SU-DHL-6 (cell line): Measurements from ENCODE around the gene FLNB.

Experiments used
- H2AFZ ChIP-seq: fragments of 200-600 bp; sonication (generic); 2 replicates; pipeline ENCODE4 v1.6.1; 2014; ENCODE audit warnings: low read depth, mild to moderate bottlenecking, moderate library complexity, mixed read lengths, antibody characterized with exemption, low read length; ENCODE audit not compliant: severe bottlenecking
- H3F3A ChIP-seq: fragments of 200-600 bp; shearing (Covaris generic); 2 replicates; pipeline ENCODE4 v1.6.0; 2016; ENCODE audit warnings: antibody characterized with exemption, mild to moderate bottlenecking; ENCODE audit not compliant: insufficient read depth
- H3K27ac ChIP-seq: fragments of 200-600 bp; sonication (generic); 2 replicates; pipeline ENCODE4 v1.5.1; 2016; ENCODE audit warnings: low read depth, mild to moderate bottlenecking, low read length, moderate library complexity, mixed read lengths
- H3K27me3 ChIP-seq: fragments of 200-600 bp; sonication (generic), shearing (Covaris generic); 2 replicates; pipeline ENCODE4 v1.6.0; 2014; ENCODE audit warnings: mild to moderate bottlenecking, low read length
- H3K36me3 ChIP-seq: fragments of 200-600 bp; sonication (generic); 2 replicates; pipeline ENCODE4 v1.6.1; 2014; ENCODE audit warnings: mild to moderate bottlenecking, low read length, mixed read lengths
- H3K4me2 ChIP-seq: fragments of 300-600, 200-600 bp; shearing (Covaris generic), sonication (generic); 2 replicates; pipeline ENCODE4 v1.6.0; 2014; ENCODE audit warnings: low read length, low read depth, mild to moderate bottlenecking; ENCODE audit not compliant: poor library complexity, severe bottlenecking
- H3K4me3 ChIP-seq: fragments of 200-600 bp; sonication (generic); 2 replicates; pipeline ENCODE4 v1.5.1; 2014; ENCODE audit warnings: antibody characterized with exemption, low read length, mild to moderate bottlenecking, mixed read lengths; ENCODE audit not compliant: insufficient read depth, poor library complexity, severe bottlenecking
- H3K79me2 ChIP-seq: fragments of 200-600 bp; sonication (generic); 2 replicates; pipeline ENCODE4 v1.6.1; 2014; ENCODE audit warnings: mild to moderate bottlenecking, low read length, moderate library complexity; ENCODE audit not compliant: insufficient read depth
- H3K9ac ChIP-seq: fragments of 200-600 bp; sonication (generic); 2 replicates; pipeline ENCODE4 v1.7.0; 2014; ENCODE audit warnings: mild to moderate bottlenecking, low read length
- H3K9me2 ChIP-seq: fragments of 200-600 bp; sonication (generic); replicated peaks from 2 replicates; pipeline ENCODE4 v1.6.1; 2014; ENCODE audit warnings: low read length; ENCODE audit not compliant: insufficient read depth
- H3K9me3 ChIP-seq: fragments of 200-600 bp; sonication (generic); 2 replicates; pipeline ENCODE4 v1.6.1; 2014; ENCODE audit warnings: low read length, mixed read lengths; ENCODE audit not compliant: insufficient read depth
- H4K20me1 ChIP-seq: fragments of 200-600 bp; sonication (generic); 2 replicates; pipeline ENCODE4 v1.6.1; 2014; ENCODE audit warnings: low read depth, mild to moderate bottlenecking, antibody characterized with exemption, low read length, moderate library complexity, mixed read lengths
- EZH2phosphoT487 ChIP-seq: fragments of 200-600 bp; sonication (generic), shearing (Covaris generic); conservative IDR thresholded peaks from 2 replicates; pipeline ENCODE4 v1.6.1; 2018; ENCODE audit warnings: mild to moderate bottlenecking, antibody characterized with exemption, low read length, moderate library complexity, mixed read lengths
- TF ChIP-seq, protein P1 (sequence below): fragments of 200-600 bp; sonication (generic); IDR thresholded peaks from one replicate; pipeline ENCODE4 v1.5.1; 2017; ENCODE audit warnings: antibody characterized with exemption, mild to moderate bottlenecking, low read length, moderate library complexity; ENCODE audit not compliant: insufficient read depth, poor library complexity, severe bottlenecking

The FLNB gene

DNA sequence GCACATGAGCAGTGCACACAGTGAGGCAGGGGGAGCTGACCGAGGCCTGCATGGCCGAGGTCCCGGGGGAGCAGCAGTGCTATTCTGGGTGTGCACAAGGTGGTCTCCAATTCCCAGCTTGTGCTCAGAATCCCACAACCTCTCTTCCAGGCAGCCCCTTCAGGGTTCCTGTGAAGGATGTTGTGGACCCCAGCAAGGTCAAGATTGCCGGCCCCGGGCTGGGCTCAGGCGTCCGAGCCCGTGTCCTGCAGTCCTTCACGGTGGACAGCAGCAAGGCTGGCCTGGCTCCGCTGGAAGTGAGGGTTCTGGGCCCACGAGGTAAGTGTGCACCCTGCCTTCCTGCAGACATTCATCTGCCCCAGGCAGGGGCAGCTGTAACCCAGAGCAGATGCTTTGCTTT lies 122.4 kb downstream of the FLNB start:
- no peaks in the 10 kb centered on the region for H3K36me3 ChIP-seq
- no peaks in the 10 kb centered on the region for H3K9me3 ChIP-seq
- TF ChIP-seq, protein P1, sequence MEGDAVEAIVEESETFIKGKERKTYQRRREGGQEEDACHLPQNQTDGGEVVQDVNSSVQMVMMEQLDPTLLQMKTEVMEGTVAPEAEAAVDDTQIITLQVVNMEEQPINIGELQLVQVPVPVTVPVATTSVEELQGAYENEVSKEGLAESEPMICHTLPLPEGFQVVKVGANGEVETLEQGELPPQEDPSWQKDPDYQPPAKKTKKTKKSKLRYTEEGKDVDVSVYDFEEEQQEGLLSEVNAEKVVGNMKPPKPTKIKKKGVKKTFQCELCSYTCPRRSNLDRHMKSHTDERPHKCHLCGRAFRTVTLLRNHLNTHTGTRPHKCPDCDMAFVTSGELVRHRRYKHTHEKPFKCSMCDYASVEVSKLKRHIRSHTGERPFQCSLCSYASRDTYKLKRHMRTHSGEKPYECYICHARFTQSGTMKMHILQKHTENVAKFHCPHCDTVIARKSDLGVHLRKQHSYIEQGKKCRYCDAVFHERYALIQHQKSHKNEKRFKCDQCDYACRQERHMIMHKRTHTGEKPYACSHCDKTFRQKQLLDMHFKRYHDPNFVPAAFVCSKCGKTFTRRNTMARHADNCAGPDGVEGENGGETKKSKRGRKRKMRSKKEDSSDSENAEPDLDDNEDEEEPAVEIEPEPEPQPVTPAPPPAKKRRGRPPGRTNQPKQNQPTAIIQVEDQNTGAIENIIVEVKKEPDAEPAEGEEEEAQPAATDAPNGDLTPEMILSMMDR, result no peak
- no peak for TF ChIP-seq EZH2phosphoT487
- no peaks in the 10 kb centered on the region for H4K20me1 ChIP-seq
- no peaks in the 10 kb centered on the region for H3F3A ChIP-seq
- H3K4me2 ChIP-seq, result no peak overlapping the region
- H3K4me3 ChIP-seq, result no peak overlapping the region
- no peak overlapping the region for H3K9ac ChIP-seq
- no peaks in the 10 kb centered on the region for H3K9me2 ChIP-seq
- H3K79me2 ChIP-seq, result no peaks in the 10 kb centered on the region
- H3K27ac ChIP-seq, result no peak overlapping the region
- H2AFZ ChIP-seq, result no peak overlapping the region
- H3K27me3 ChIP-seq, result no peaks in the 10 kb centered on the region

DNA sequence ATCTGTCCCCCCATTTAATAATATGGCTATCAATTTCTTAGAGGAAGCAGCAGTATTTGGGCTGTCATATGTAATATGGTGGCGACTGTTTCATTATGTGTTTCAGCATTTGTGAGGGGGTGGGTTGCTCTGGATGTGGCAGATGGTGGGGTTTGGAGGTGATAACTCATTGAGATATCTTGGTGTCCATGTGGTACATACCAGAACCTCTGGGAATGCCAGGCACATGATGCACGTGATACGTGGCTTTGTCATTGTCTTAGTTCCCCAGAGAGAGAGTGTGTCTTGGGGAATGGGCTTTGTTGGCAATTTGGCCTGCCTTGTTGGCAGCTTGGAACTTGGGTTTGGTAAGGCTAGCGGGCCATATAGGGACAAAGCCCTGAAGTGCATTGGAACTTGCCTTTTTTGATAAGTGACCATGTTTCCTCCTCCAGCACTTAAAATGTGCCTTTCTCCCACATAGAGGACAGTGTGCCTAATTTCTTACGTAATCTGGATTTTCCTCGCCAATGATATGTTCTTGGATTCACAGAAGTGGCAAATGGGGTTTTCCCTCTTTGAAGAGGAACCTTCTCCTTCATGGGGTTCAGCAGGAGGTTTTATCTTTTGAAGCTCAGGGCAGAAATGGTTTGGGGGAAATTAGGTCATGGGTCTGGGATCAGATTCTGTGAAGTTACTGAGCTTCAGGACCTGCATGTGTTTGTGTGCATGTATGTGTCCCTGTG lies 123.0 kb downstream of the FLNB start:
- H3K79me2 ChIP-seq, result no peaks in the 10 kb centered on the region
- no peaks in the 10 kb centered on the region for H4K20me1 ChIP-seq
- no peaks in the 10 kb centered on the region for H3F3A ChIP-seq
- no peaks in the 10 kb centered on the region for H3K27me3 ChIP-seq
- H3K36me3 ChIP-seq, result no peaks in the 10 kb centered on the region
- no peak overlapping the region for H3K4me2 ChIP-seq
- no peak overlapping the region for H3K4me3 ChIP-seq
- no peaks in the 10 kb centered on the region for H3K9me3 ChIP-seq
- H3K27ac ChIP-seq, result no peak overlapping the region
- H2AFZ ChIP-seq, result no peak overlapping the region
- no peaks in the 10 kb centered on the region for H3K9me2 ChIP-seq
- TF ChIP-seq, protein P1, result no peak
- no peak overlapping the region for H3K9ac ChIP-seq

DNA sequence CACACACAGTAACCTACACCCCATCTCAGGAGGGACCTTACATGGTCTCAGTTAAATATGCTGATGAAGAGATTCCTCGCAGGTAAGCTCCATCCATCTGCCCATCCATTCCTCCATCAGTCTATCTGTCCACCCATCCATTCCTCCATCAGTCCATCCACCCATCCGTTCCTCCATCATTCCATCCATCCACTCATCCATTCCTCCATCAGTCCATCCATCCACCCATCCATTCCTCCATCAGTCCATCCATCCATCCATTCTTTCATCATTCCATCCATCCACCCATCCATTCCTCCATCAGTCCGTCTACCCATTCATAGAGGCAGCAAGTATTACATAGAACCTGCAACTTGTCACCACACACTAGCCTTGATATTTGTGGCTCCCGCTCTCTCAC lies 124.6 kb downstream of the FLNB start:
- H3K9me2 ChIP-seq, result no peaks in the 10 kb centered on the region

More for the DNA sequence above, 124.6 kb downstream of the FLNB start:
- H3K4me2 ChIP-seq, result no peak overlapping the region
- H3K36me3 ChIP-seq, result no peaks in the 10 kb centered on the region
- no peaks in the 10 kb centered on the region for H4K20me1 ChIP-seq
- no peaks in the 10 kb centered on the region for H3K27me3 ChIP-seq
- no peaks in the 10 kb centered on the region for H3K79me2 ChIP-seq
- H2AFZ ChIP-seq, result no peak overlapping the region
- H3K27ac ChIP-seq, result no peak overlapping the region
- H3K4me3 ChIP-seq, result no peak overlapping the region
- TF ChIP-seq, protein P1, result no peak
- no peak for TF ChIP-seq EZH2phosphoT487
- no peaks in the 10 kb centered on the region for H3K9me3 ChIP-seq
- no peaks in the 10 kb centered on the region for H3F3A ChIP-seq
- no peak overlapping the region for H3K9ac ChIP-seq
